Fibroblast of the aortic adventitia (primary cell): ENCODE measurements around the gene KANSL3. TPM values are rescaled to one million over a fixed set of nuclear protein-coding genes. Genes with fewer than 3 reads are reported as not detected.

Experiments used
- DNase-seq: peaks from one replicate; pipeline ENCODE4 v3.0.0-alpha.2; 2010; ENCODE audit warnings: low read depth
- H3K4me3 ChIP-seq: 2 replicates; pipeline ENCODE4 v1.5.1; 2011; ENCODE audit warnings: low read depth, mild to moderate bottlenecking, control low read depth, low read length, moderate library complexity
- CTCF ChIP-seq: IDR thresholded peaks from 2 replicates; pipeline ENCODE4 v1.5.1; 2011; ENCODE audit warnings: mild to moderate bottlenecking, low read length, control low read depth, inconsistent platforms; ENCODE audit not compliant: insufficient read depth
- total RNA-seq: library from RNA; depleted of rRNA; stranded (reverse); fragments of >200 nt; gene quantifications from 2 replicates; pipeline ENCODE4 v1.2.3, GENCODE V29; 2012; ENCODE audit warnings: low replicate concordance

The KANSL3 gene
- total RNA-seq, 1 donor: 45.6 TPM

GRCh38 chr2:96594691-96595152 lies 43.4 kb downstream of the KANSL3 start:
- TF ChIP-seq CTCF: no peak
- no peak for DNase-seq
- H3K4me3 ChIP-seq: no peak overlapping the region

- no peak for DNase-seq
- no peak overlapping the region for H3K4me3 ChIP-seq
- no peak for TF ChIP-seq CTCF
Observed at GRCh38 chr2:96594282-96594681, 43.8 kb downstream of the KANSL3 start.

GRCh38 chr2:96591494-96591893 lies 46.6 kb downstream of the KANSL3 start:
- no peak overlapping the region for H3K4me3 ChIP-seq
- TF ChIP-seq CTCF: no peak
- DNase-seq: no peak

GRCh38 chr2:96591054-96591453 lies 47.1 kb downstream of the KANSL3 start:
- peak; percentile 26 for DNase-seq
- H3K4me3 ChIP-seq: no peak overlapping the region
- no peak for TF ChIP-seq CTCF

GRCh38 chr2:96587843-96588242 lies 50.3 kb downstream of the KANSL3 start:
- H3K4me3 ChIP-seq: no peak overlapping the region
- no peak for DNase-seq
- no peak for TF ChIP-seq CTCF

- H3K4me3 ChIP-seq: no peak overlapping the region
- peak; percentile 32 for DNase-seq
- TF ChIP-seq CTCF: no peak
Observed at GRCh38 chr2:96584017-96584416, 54.1 kb downstream of the KANSL3 start.

- TF ChIP-seq CTCF: no peak
- DNase-seq: no peak
- H3K4me3 ChIP-seq: no peak overlapping the region
Observed at GRCh38 chr2:96580771-96581170, 57.3 kb downstream of the KANSL3 start.
